Fibroblast of lung (primary cell): Measurements from ENCODE around the gene SPA17.

Experiments
- EZH2 ChIP-seq: IDR thresholded peaks from 2 replicates; pipeline ENCODE4 v1.5.1; 2012; ENCODE audit warnings: low read length, control low read depth, mild to moderate bottlenecking; ENCODE audit errors: missing control alignments
- TF ChIP-seq, protein P1 (sequence below), 2 donors: IDR thresholded peaks in 1 of 2; conservative IDR thresholded peaks in 1 of 2; 1 replicate in 1 of 2; 2 replicates in 1 of 2; pipeline ENCODE4 v1.5.1; 2011 to 2012; ENCODE audit warnings: low read length in 2 of 2, control low read depth in 1 of 2, inconsistent platforms in 1 of 2, low read depth in 1 of 2, mild to moderate bottlenecking in 1 of 2

DNA sequence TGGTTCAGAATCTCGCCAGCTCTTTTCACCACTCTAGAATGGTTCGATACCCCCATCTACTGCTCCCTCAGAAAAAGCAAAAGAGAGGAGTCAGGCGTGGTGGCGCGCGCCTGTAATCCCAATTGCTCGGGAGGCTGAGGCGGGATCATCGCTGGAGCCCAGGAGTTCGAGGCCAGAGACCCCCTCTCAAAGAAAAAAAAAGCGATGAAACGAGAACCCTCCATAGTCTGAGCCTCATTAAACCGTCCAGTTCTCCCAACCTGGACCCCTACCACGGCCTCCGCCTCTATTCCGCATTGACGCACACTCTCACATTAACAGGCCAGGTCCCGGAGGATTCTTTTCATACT lies 439 bp downstream of the SPA17 start:
- TF ChIP-seq EZH2: no peak
- TF ChIP-seq, protein P1, sequence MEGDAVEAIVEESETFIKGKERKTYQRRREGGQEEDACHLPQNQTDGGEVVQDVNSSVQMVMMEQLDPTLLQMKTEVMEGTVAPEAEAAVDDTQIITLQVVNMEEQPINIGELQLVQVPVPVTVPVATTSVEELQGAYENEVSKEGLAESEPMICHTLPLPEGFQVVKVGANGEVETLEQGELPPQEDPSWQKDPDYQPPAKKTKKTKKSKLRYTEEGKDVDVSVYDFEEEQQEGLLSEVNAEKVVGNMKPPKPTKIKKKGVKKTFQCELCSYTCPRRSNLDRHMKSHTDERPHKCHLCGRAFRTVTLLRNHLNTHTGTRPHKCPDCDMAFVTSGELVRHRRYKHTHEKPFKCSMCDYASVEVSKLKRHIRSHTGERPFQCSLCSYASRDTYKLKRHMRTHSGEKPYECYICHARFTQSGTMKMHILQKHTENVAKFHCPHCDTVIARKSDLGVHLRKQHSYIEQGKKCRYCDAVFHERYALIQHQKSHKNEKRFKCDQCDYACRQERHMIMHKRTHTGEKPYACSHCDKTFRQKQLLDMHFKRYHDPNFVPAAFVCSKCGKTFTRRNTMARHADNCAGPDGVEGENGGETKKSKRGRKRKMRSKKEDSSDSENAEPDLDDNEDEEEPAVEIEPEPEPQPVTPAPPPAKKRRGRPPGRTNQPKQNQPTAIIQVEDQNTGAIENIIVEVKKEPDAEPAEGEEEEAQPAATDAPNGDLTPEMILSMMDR (conservative IDR thresholded peaks at IDR 0.05 in 1 of 2, IDR thresholded peaks at IDR 0.05 in 1 of 2; ENCODE audit: low read depth in 1 of 2, low read length in 2 of 2): no peak
